CD4-positive, CD25-positive, alpha-beta regulatory T cell (primary cell): ENCODE data around the gene UBR4. TPM values are rescaled to one million over a fixed set of nuclear protein-coding genes. Genes with fewer than 3 reads are reported as not detected.
A peak's percentile ranks its signal among the peaks of the same experiment; 100 is the strongest.

Source experiments
- ATAC-seq, 2 donors: fragments of 150-1000 bp; cut with Tn5 transposase; one replicate each; pipeline ENCODE4 v1.10.0; 2021; ENCODE audit warnings: low read depth in 2 of 2, moderate number of reproducible peaks in 2 of 2, moderate library complexity in 1 of 2
- DNase-seq, 3 donors: peaks; one replicate each; pipeline versions ENCODE4 v3.0.0 to v3.0.0-alpha.2; 2012 to 2022; ENCODE audit warnings: mixed read lengths in 1 of 3
- H3K27ac ChIP-seq: one replicate; pipeline ENCODE4 v1.7.0; 2013; ENCODE audit warnings: mild to moderate bottlenecking, low read length; ENCODE audit not compliant: insufficient read depth, poor library complexity, severe bottlenecking
- H3K27me3 ChIP-seq: one replicate; pipeline ENCODE4 v1.7.0; 2013; ENCODE audit warnings: low read length; ENCODE audit not compliant: control insufficient read depth, insufficient read depth
- H3K36me3 ChIP-seq: one replicate; pipeline ENCODE4 v1.7.0; 2013; ENCODE audit warnings: mild to moderate bottlenecking, low read length, moderate library complexity; ENCODE audit not compliant: control insufficient read depth, insufficient read depth
- H3K4me1 ChIP-seq: 2 replicates; pipeline ENCODE4 v1.7.0; 2013; ENCODE audit warnings: mild to moderate bottlenecking, low read length; ENCODE audit not compliant: insufficient read depth, control insufficient read depth, poor library complexity, severe bottlenecking
- H3K4me3 ChIP-seq: one replicate; pipeline ENCODE4 v1.7.0; 2013; ENCODE audit warnings: low read depth, mild to moderate bottlenecking, low read length, moderate library complexity
- H3K9me3 ChIP-seq, 2 experiments: 1 replicate in 1 of 2; 2 replicates in 1 of 2; pipeline ENCODE4 v1.7.0; 2013; ENCODE audit warnings: low read length in 2 of 2, mild to moderate bottlenecking in 1 of 2, moderate library complexity in 1 of 2; ENCODE audit not compliant: control insufficient read depth in 2 of 2
- H3K27ac Mint-ChIP-seq, 3 donors: one replicate each; pipeline ENCODE4 v1.8.0; 2020 to 2022; ENCODE audit warnings: mild to moderate bottlenecking in 3 of 3, mixed read lengths in 3 of 3, moderate library complexity in 2 of 3
- H3K27me3 Mint-ChIP-seq: one replicate; pipeline ENCODE4 v1.8.0; 2022; ENCODE audit warnings: mild to moderate bottlenecking, mixed read lengths
- H3K36me3 Mint-ChIP-seq: one replicate; pipeline ENCODE4 v1.8.0; 2020; ENCODE audit warnings: mixed read lengths
- H3K4me1 Mint-ChIP-seq, 4 donors: one replicate each; pipeline ENCODE4 v1.8.0; 2020 to 2022; ENCODE audit warnings: mixed read lengths in 4 of 4, mild to moderate bottlenecking in 1 of 4
- H3K4me3 Mint-ChIP-seq, 4 donors: one replicate each; pipeline ENCODE4 v1.8.0; 2020 to 2022; ENCODE audit warnings: mild to moderate bottlenecking in 4 of 4, mixed read lengths in 4 of 4, moderate library complexity in 3 of 4
- H3K9me3 Mint-ChIP-seq, 7 donors: one replicate each; pipeline ENCODE4 v1.8.0; 2020 to 2022; ENCODE audit warnings: mixed read lengths in 7 of 7, mild to moderate bottlenecking in 3 of 7, moderate library complexity in 2 of 7
- polyA plus RNA-seq, 4 donors: library from polyadenylated mRNA; unstranded; fragments of 300-500 nt; fragmentation: Illumina TruSeq; gene quantifications; one replicate each; pipeline ENCODE4 v1.2.3, GENCODE V29; 2021
- total RNA-seq: library from RNA; stranded (reverse); gene quantifications from one replicate; pipeline ENCODE4 v1.2.3, GENCODE V29; 2022

UBR4 gene
- total and polyA plus RNA-seq, 5 donors from 2014 or later = 9.9 to 173 (median 12.4) TPM

DNA sequence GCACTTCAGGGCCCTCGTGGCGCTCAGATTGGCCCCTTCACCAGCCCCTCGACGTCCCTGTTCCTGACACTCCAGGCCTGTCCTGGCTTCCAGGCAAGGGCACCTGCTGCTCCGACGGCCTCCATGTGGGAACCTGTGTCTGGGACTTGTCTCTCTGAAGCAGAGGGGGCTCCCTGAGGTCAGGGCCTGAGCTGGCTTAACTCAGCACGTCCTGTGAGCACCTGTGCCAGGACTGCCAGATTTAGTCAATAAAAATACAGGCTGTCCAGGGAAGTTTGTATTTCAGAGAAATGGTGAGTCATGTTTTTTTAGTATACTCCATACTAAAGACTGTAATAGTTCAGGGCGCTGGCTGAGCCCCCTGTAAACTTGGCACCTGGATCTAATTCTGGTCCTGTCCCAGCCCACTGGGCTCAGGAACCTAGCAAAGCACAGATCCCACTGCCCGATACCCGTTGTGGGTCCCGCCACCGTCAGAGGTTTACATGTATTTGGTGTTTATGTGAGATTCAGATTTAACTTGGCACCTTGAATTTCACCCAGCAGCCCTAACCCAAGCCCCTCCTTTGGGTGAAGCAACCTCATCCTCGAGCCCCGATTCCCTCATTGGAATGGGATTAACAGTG, 143.7 kb downstream of the UBR4 start:
- Mint-ChIP-seq H3K4me1 (peaks cover 0 to 51% (median 16%) of the 10 kb centered on the region in 4 donors), H3K27ac (no peak overlapping the region), H3K4me3 (no peak overlapping the region), H3K27me3 (no peaks in the 10 kb centered on the region), H3K9me3 (peaks cover 0 to 4% (median 2%) of the 10 kb centered on the region in 7 donors), H3K36me3 (no peaks in the 10 kb centered on the region)
- Histone ChIP-seq H3K27me3 (no peaks in the 10 kb centered on the region), H3K9me3 (no peaks in the 10 kb centered on the region), H3K36me3 (no peaks in the 10 kb centered on the region), H3K27ac (no peak overlapping the region), H3K4me3 (no peak overlapping the region), H3K4me1 (peaks cover 22% of the 10 kb centered on the region)
- no peak for ATAC-seq
- no peak for DNase-seq

DNA sequence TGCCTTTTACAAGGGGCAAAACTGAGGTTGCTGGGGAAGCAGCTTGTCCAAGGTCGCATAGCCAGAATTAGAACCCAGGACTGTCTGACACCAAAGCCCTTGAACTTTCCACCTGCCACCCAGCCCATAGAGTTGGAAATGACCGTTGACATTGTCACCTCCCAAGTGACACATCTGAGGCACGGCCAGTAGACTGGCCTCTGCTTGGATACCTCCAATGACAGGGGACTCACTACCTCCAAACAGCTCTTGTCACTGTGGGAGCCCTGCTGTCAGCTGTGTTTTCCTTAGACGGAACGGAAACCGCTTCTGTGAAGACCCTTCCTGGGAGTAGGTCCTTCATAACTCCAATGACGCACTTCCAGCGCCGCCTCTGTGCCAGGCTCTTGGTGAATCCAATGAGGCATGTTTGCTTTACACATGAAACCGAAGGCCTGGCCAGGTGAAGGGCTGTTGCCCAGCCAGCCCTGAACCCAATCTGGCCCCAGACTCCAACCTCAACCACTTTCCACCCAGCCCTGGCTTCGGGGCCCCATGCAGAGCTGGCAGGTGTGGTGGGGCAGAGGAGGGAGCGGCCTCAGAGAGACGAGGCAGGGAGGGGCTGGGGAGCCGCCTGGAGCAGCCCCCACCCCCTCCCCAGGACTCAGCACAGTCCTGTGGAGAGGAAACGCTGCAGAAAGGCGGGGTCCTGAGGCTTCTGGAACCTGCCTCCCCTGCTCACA, 144.4 kb downstream of the UBR4 start:
- ATAC-seq (no peak), DNase-seq (no peak)
- Mint-ChIP-seq H3K4me3 (no peak overlapping the region), H3K36me3 (no peaks in the 10 kb centered on the region), H3K27ac (no peak overlapping the region), H3K4me1 (peaks cover 0 to 47% (median 14%) of the 10 kb centered on the region in 4 donors), H3K27me3 (no peaks in the 10 kb centered on the region), H3K9me3 (peaks cover 0 to 5% (median 3%) of the 10 kb centered on the region in 7 donors)
- Histone ChIP-seq H3K9me3 (no peaks in the 10 kb centered on the region), H3K27me3 (no peaks in the 10 kb centered on the region), H3K36me3 (no peaks in the 10 kb centered on the region), H3K4me1 (peaks cover 15% of the 10 kb centered on the region), H3K4me3 (no peak overlapping the region), H3K27ac (no peak overlapping the region)

GRCh38 chr1:19064906-19065450, 145.1 kb downstream of the UBR4 start:
- no peak for DNase-seq
- H3K27ac Mint-ChIP-seq = no peak overlapping the region
- no peaks in the 10 kb centered on the region for H3K36me3 Mint-ChIP-seq
- no peaks in the 10 kb centered on the region for H3K27me3 ChIP-seq
- H3K4me3 ChIP-seq = no peak overlapping the region
- H3K9me3 ChIP-seq = no peaks in the 10 kb centered on the region
- ATAC-seq = no peak
- H3K4me1 Mint-ChIP-seq = peaks cover 0 to 40% (median 11%) of the 10 kb centered on the region in 4 donors
- H3K27me3 Mint-ChIP-seq = no peaks in the 10 kb centered on the region
- no peaks in the 10 kb centered on the region for H3K36me3 ChIP-seq
- no peak overlapping the region for H3K27ac ChIP-seq
- peaks cover 9% of the 10 kb centered on the region for H3K4me1 ChIP-seq
- peaks cover 0 to 5% (median 3%) of the 10 kb centered on the region in 7 donors for H3K9me3 Mint-ChIP-seq
- H3K4me3 Mint-ChIP-seq = no peak overlapping the region

GRCh38 chr1:19063122-19063521, 146.9 kb downstream of the UBR4 start:
- Mint-ChIP-seq H3K4me3 (no peak overlapping the region), H3K4me1 (peaks cover 0 to 21% (median 2%) of the 10 kb centered on the region in 4 donors), H3K27me3 (peaks cover 4% of the 10 kb centered on the region), H3K9me3 (peaks cover 0 to 5% (median 3%) of the 10 kb centered on the region in 7 donors), H3K27ac (no peak overlapping the region), H3K36me3 (no peaks in the 10 kb centered on the region)
- Histone ChIP-seq H3K9me3 (no peaks in the 10 kb centered on the region), H3K27me3 (no peaks in the 10 kb centered on the region), H3K4me3 (no peak overlapping the region), H3K36me3 (no peaks in the 10 kb centered on the region), H3K4me1 (no peaks in the 10 kb centered on the region), H3K27ac (no peak overlapping the region)
- DNase-seq = no peak
- no peak for ATAC-seq

DNA sequence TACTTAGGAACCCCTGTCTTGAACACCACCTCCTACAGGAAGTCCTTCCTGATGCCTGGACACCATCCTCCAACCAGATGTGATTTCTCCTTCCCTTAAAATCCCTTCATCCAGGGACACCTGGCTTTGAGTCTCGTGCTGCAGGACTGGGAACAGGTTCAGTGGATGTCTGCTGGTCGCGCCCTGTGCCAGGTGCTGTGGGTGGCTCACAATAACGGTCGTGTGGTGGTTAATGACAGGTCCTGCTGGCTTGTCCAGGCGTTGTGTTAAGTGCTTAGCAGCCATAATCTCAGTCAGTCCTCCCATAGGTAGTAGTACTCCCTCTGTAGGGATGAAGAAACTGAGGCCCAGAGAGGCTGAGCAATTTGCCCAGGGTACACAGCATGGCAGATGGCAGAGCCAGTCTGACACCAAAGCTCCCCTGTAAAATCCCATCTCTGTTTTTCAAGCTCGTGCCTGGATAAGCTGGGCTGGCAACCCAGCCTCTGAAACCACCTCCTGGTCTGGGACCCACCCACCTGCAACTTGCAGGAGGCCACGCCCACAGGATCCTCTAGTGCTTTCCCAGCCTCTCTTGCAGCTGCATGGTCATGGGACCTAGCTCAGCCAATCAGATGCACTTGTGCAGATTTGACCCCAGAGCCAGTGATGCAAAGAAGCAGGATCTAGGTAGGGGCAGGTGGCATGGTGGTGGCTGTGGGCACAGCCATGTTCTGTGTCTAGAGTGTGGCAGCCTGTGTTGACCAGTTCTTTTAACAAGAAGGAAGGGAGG, 147.6 kb downstream of the UBR4 start:
- Mint-ChIP-seq H3K27ac (peak overlapping the region in 1 of 3 donors; percentile 46), H3K27me3 (peaks cover 4% of the 10 kb centered on the region), H3K36me3 (no peaks in the 10 kb centered on the region), H3K4me3 (peak overlapping the region in 1 of 4 donors; percentile 21), H3K4me1 (peaks cover 0 to 14% (median 2%) of the 10 kb centered on the region in 4 donors), H3K9me3 (peaks cover 0 to 5% (median 3%) of the 10 kb centered on the region in 7 donors)
- ATAC-seq (no peak), DNase-seq (peak in 1 of 3 donors; percentile 53)
- Histone ChIP-seq H3K36me3 (no peaks in the 10 kb centered on the region), H3K27me3 (no peaks in the 10 kb centered on the region), H3K4me1 (no peaks in the 10 kb centered on the region), H3K4me3 (no peak overlapping the region), H3K27ac (no peak overlapping the region), H3K9me3 (no peaks in the 10 kb centered on the region)

GRCh38 chr1:19061798-19062197, 148.3 kb downstream of the UBR4 start:
- H3K9me3 Mint-ChIP-seq = peaks cover 0 to 5% (median 3%) of the 10 kb centered on the region in 7 donors
- H3K27ac ChIP-seq = no peak overlapping the region
- no peaks in the 10 kb centered on the region for H3K36me3 ChIP-seq
- H3K4me3 ChIP-seq = no peak overlapping the region
- DNase-seq (no peak), ATAC-seq (no peak)
- peak overlapping the region in 1 of 4 donors; percentile 21 for H3K4me3 Mint-ChIP-seq
- H3K36me3 Mint-ChIP-seq = no peaks in the 10 kb centered on the region
- peaks cover 4% of the 10 kb centered on the region for H3K27me3 Mint-ChIP-seq
- H3K27ac Mint-ChIP-seq = no peak overlapping the region
- no peaks in the 10 kb centered on the region for H3K4me1 ChIP-seq
- no peaks in the 10 kb centered on the region for H3K27me3 ChIP-seq
- no peaks in the 10 kb centered on the region for H3K9me3 ChIP-seq
- peaks cover 0 to 13% (median 2%) of the 10 kb centered on the region in 4 donors for H3K4me1 Mint-ChIP-seq

- Mint-ChIP-seq H3K27ac (peak overlapping the region in 1 of 3 donors; percentile 82), H3K4me1 (peaks cover 0 to 15% (median 3%) of the 10 kb centered on the region in 4 donors), H3K9me3 (peaks cover 0 to 5% (median 3%) of the 10 kb centered on the region in 7 donors), H3K4me3 (peak overlapping the region in 2 of 4 donors; percentile 45 to 62), H3K27me3 (peaks cover 4% of the 10 kb centered on the region), H3K36me3 (no peaks in the 10 kb centered on the region)
- Histone ChIP-seq H3K4me1 (no peaks in the 10 kb centered on the region), H3K4me3 (no peak overlapping the region), H3K9me3 (no peaks in the 10 kb centered on the region), H3K27me3 (no peaks in the 10 kb centered on the region), H3K27ac (no peak overlapping the region), H3K36me3 (no peaks in the 10 kb centered on the region)
- no peak for ATAC-seq
- DNase-seq = no peak
These were observed 148.7 kb downstream of the UBR4 start for GRCh38 chr1:19061343-19061742.
